CD14-positive monocyte (primary cell): ENCODE measurements around the gene PIH1D1. TPM values are rescaled to one million over a fixed set of nuclear protein-coding genes. Genes with fewer than 3 reads are reported as not detected.

Experiments
- DNase-seq, 3 donors: peaks; one replicate each; pipeline ENCODE4 v3.0.0-alpha.2; 2011 to 2022
- H2AFZ ChIP-seq: 2 replicates; pipeline ENCODE4 v1.6.0; 2012; ENCODE audit warnings: mild to moderate bottlenecking, low read depth, low read length, inconsistent platforms; ENCODE audit not compliant: insufficient read depth, poor library complexity, severe bottlenecking
- H3K27ac ChIP-seq, 2 donors: 1 replicate in 1 of 2; 2 replicates in 1 of 2; pipeline ENCODE4 v1.5.1; 2012 to 2013; ENCODE audit warnings: low read length in 2 of 2, control low read depth in 1 of 2, inconsistent platforms in 1 of 2, low read depth in 1 of 2, mild to moderate bottlenecking in 1 of 2
- H3K27me3 ChIP-seq, 2 donors: one replicate each; pipeline versions ENCODE4 v1.6.0 to v1.6.1; 2011 to 2013; ENCODE audit warnings: low read length in 2 of 2; ENCODE audit not compliant: control insufficient read depth in 2 of 2, insufficient read depth in 2 of 2
- H3K36me3 ChIP-seq, 2 donors: replicated peaks in 1 of 2; 1 replicate in 1 of 2; 2 replicates in 1 of 2; pipeline versions ENCODE4 v1.5.1 to v1.6.1; 2012 to 2013; ENCODE audit warnings: low read length in 2 of 2, control low read depth in 1 of 2, inconsistent platforms in 1 of 2, mild to moderate bottlenecking in 1 of 2; ENCODE audit not compliant: insufficient read depth in 2 of 2, control insufficient read depth in 1 of 2
- H3K4me1 ChIP-seq, 2 donors: 1 replicate in 1 of 2; 2 replicates in 1 of 2; pipeline versions ENCODE4 v1.5.1 to v1.6.1; 2012 to 2013; ENCODE audit warnings: low read length in 2 of 2, control low read depth in 1 of 2, inconsistent platforms in 1 of 2, mild to moderate bottlenecking in 1 of 2, moderate library complexity in 1 of 2; ENCODE audit not compliant: insufficient read depth in 2 of 2, control insufficient read depth in 1 of 2
- H3K4me2 ChIP-seq: replicated peaks from 2 replicates; pipeline ENCODE3; 2012; ENCODE audit warnings: low read length, moderate library complexity, mild to moderate bottlenecking; ENCODE audit not compliant: poor library complexity, severe bottlenecking; ENCODE audit errors: extremely low read depth
- H3K4me3 ChIP-seq, 3 experiments: fragments of 200-600 bp in 1 of 3; sonication (generic) in 1 of 3; replicated peaks in 1 of 3; 1 replicate in 2 of 3; 2 replicates in 1 of 3; pipeline ENCODE4 v1.5.1; 2011 to 2013; ENCODE audit warnings: low read length in 3 of 3, mild to moderate bottlenecking in 3 of 3, control low read depth in 2 of 3, low read depth in 2 of 3, inconsistent platforms in 1 of 3, moderate library complexity in 1 of 3
- H3K79me2 ChIP-seq: 2 replicates; pipeline ENCODE4 v1.6.0; 2012; ENCODE audit warnings: mild to moderate bottlenecking, control low read depth, inconsistent platforms, low read length, moderate library complexity; ENCODE audit not compliant: insufficient read depth
- H3K9ac ChIP-seq: 2 replicates; pipeline ENCODE4 v1.6.0; 2017; ENCODE audit warnings: low read length, mild to moderate bottlenecking; ENCODE audit not compliant: insufficient read depth, poor library complexity, severe bottlenecking
- H3K9me3 ChIP-seq, 2 donors: replicated peaks in 1 of 2; 1 replicate in 1 of 2; 2 replicates in 1 of 2; pipeline versions ENCODE4 v1.5.1 to v1.6.1; 2012 to 2013; ENCODE audit warnings: low read length in 2 of 2, control low read depth in 1 of 2; ENCODE audit not compliant: control insufficient read depth in 1 of 2, insufficient read depth in 1 of 2
- H4K20me1 ChIP-seq: 2 replicates; pipeline ENCODE4 v1.6.0; 2012; ENCODE audit warnings: mild to moderate bottlenecking, low read length, control low read depth, moderate library complexity; ENCODE audit not compliant: insufficient read depth
- H3K27ac Mint-ChIP-seq, 7 donors: one replicate each; pipeline ENCODE4 v1.8.0; 2020; ENCODE audit warnings: mild to moderate bottlenecking in 7 of 7, mixed read lengths in 7 of 7, moderate library complexity in 6 of 7, inconsistent platforms in 2 of 7
- H3K27me3 Mint-ChIP-seq, 3 donors: one replicate each; pipeline ENCODE4 v1.8.0; 2021 to 2022; ENCODE audit warnings: low read depth in 3 of 3, mild to moderate bottlenecking in 3 of 3, mixed read lengths in 3 of 3, moderate library complexity in 3 of 3, inconsistent platforms in 1 of 3
- H3K36me3 Mint-ChIP-seq, 2 donors: one replicate each; pipeline ENCODE4 v1.8.0; 2020; ENCODE audit warnings: mixed read lengths in 2 of 2, inconsistent platforms in 1 of 2, mild to moderate bottlenecking in 1 of 2
- H3K4me1 Mint-ChIP-seq: one replicate; pipeline ENCODE4 v1.8.0; 2020; ENCODE audit warnings: mild to moderate bottlenecking, mixed read lengths
- H3K4me3 Mint-ChIP-seq, 2 donors: one replicate each; pipeline ENCODE4 v1.8.0; 2020; ENCODE audit warnings: mild to moderate bottlenecking in 2 of 2, mixed read lengths in 2 of 2, moderate library complexity in 1 of 2
- H3K9me3 Mint-ChIP-seq, 7 donors: one replicate each; pipeline ENCODE4 v1.8.0; 2020 to 2022; ENCODE audit warnings: mixed read lengths in 7 of 7, mild to moderate bottlenecking in 6 of 7, moderate library complexity in 6 of 7, inconsistent platforms in 2 of 7
- CTCF ChIP-seq: fragments of 200-600 bp; IDR thresholded peaks from one replicate; pipeline ENCODE4 v1.8.0; 2022; ENCODE audit warnings: antibody characterized with exemption, mild to moderate bottlenecking
- WGBS: methylation state at CpG from one replicate; pipeline ENCODE4 v1.1.5; 2013; ENCODE audit warnings: missing lambda C conversion rate; ENCODE audit not compliant: insufficient coverage; 5-methylcytosine and 5-hydroxymethylcytosine counted together
- intact Hi-C, 2 donors: fragments of 100-400 bp; cut with micrococcal nuclease; formaldehyde crosslinking; loops; one replicate each; pipeline versions ENCODE4 v1.15.0 to v1.15.1; 2023
- polyA plus RNA-seq, 3 donors: library from polyadenylated mRNA; depleted of rRNA in 1 of 3; unstranded in 2 of 3; stranded (reverse) in 1 of 3; fragments of 300-500 nt in 2 of 3; fragments of >200 nt in 1 of 3; fragmentation: Illumina TruSeq in 2 of 3; gene quantifications; 1 replicate in 2 of 3; 2 replicates in 1 of 3; pipeline ENCODE4 v1.2.3, GENCODE V29; 2012 to 2021

PIH1D1 gene
- polyA plus RNA-seq, 3 donors, result 62.3 to 102 (median 83.9) TPM

- intact Hi-C loops, result loop anchor here in 1 of 2 donors (1.0 to 5.0 kb wide), 2 partner anchors 78 to 207 kb away; partner anchors contain the start of gene PRMT1
- Histone ChIP-seq H3K27ac (peak overlapping the region; percentile 41 to 54), H3K27me3 (no peaks in the 10 kb centered on the region), H3K79me2 (no peaks in the 10 kb centered on the region), H3K4me3 (no peak overlapping the region), H3K4me2 (peak overlapping the region; percentile 31), H3K9me3 (no peaks in the 10 kb centered on the region), H4K20me1 (no peaks in the 10 kb centered on the region), H3K9ac (peak overlapping the region; percentile 24), H3K36me3 (peaks cover 14 to 18% of the 10 kb centered on the region in 2 donors), H3K4me1 (peaks cover 35 to 47% of the 10 kb centered on the region in 2 donors), H2AFZ (no peak overlapping the region)
- H3K36me3 Mint-ChIP-seq, result peaks cover 12 to 36% of the 10 kb centered on the region in 2 donors
- H3K27me3 Mint-ChIP-seq, result peaks cover 2 to 6% (median 4%) of the 10 kb centered on the region in 3 donors
- H3K9me3 Mint-ChIP-seq, result peaks cover 0 to 2% (median 0%) of the 10 kb centered on the region in 7 donors
- H3K4me3 Mint-ChIP-seq, result peak overlapping the region in 1 of 2 donors; percentile 46
- TF ChIP-seq CTCF, result peak; percentile 60
- peaks cover 38% of the 10 kb centered on the region for H3K4me1 Mint-ChIP-seq
- peak; percentile 59 to 82 (median 69) for DNase-seq
- H3K27ac Mint-ChIP-seq, result peak overlapping the region; percentile 32 to 92 (median 79)
- 15% methylated on average over 16 of the region's 25 CpGs for WGBS
Observed at GRCh38 chr19:49469828-49470614, 18.4 kb upstream of the PIH1D1 start.

GRCh38 chr19:49468746-49469447, 17.3 kb upstream of the PIH1D1 start:
- Histone ChIP-seq H3K4me2 (no peak overlapping the region), H3K9ac (peak overlapping the region; percentile 8), H4K20me1 (no peaks in the 10 kb centered on the region), H3K4me1 (peaks cover 28 to 38% of the 10 kb centered on the region in 2 donors), H2AFZ (no peak overlapping the region), H3K4me3 (no peak overlapping the region), H3K79me2 (no peaks in the 10 kb centered on the region), H3K27me3 (no peaks in the 10 kb centered on the region), H3K36me3 (peaks cover 25 to 28% of the 10 kb centered on the region in 2 donors), H3K9me3 (no peaks in the 10 kb centered on the region), H3K27ac (peak overlapping the region; percentile 21 to 41)
- peak; percentile 78 to 87 (median 81) for DNase-seq
- Mint-ChIP-seq H3K4me3 (peak overlapping the region in 1 of 2 donors; percentile 15), H3K4me1 (peaks cover 33% of the 10 kb centered on the region), H3K9me3 (peaks cover 0 to 2% (median 0%) of the 10 kb centered on the region in 7 donors), H3K27ac (peak overlapping the region; percentile 84 to 96 (median 93)), H3K27me3 (no peaks in the 10 kb centered on the region), H3K36me3 (peaks cover 19 to 46% of the 10 kb centered on the region in 2 donors)
- intact Hi-C loops, result no loop called here
- WGBS, result 49% methylated on average over 12 of the region's 15 CpGs
- no peak for TF ChIP-seq CTCF
